ENCODE results near the gene ELK1. TPM values are rescaled to one million over a fixed set of nuclear protein-coding genes. Genes with fewer than 3 reads are reported as not detected.

Gene ELK1
- total and polyA plus RNA-seq, 2 of the 8 experiments (the other 6 are each of a cell fraction or from before 2014, with no cell fraction given), result 31.9 to 42.2 TPM

GRCh38 chrX:47612418-47612817 lies 37.9 kb downstream of the ELK1 start:
- Histone ChIP-seq H3K27ac (ENCODE audit: low read depth, low read length) (no peak overlapping the region), H3K4me1 (replicated peaks in 1 of 4; ENCODE audit: control insufficient read depth in 3 of 4, insufficient read depth in 4 of 4, low read length in 3 of 4) (peaks cover 0 to 8% (median 3%) of the 10 kb centered on the region in 4 experiments; a peak in 6 of 7 replicates), H3K9me3 (ENCODE audit: insufficient read depth in 2 of 2, low read depth in 1 of 2, low read length in 1 of 2) (no peaks in the 10 kb centered on the region), H3K9ac (replicated peaks in 1 of 4; ENCODE audit: extremely low read depth in 1 of 4, low read depth in 3 of 4, low read length in 3 of 4) (no peak overlapping the region), H3K56ac (replicated peaks; ENCODE audit: insufficient read length, low read depth, low read length) (no peak overlapping the region), H3K18ac (ENCODE audit: extremely low read depth, low read length) (no peak overlapping the region), H4K20me1 (replicated peaks in 1 of 2; ENCODE audit: control insufficient read depth in 1 of 2, insufficient read depth in 2 of 2, low read length in 2 of 2) (no peaks in the 10 kb centered on the region), H3K23me2 (ENCODE audit: low read depth, low read length) (no peaks in the 10 kb centered on the region), H3K79me1 (ENCODE audit: low read depth, low read length) (no peaks in the 10 kb centered on the region), H2AFZ (ENCODE audit: low read length) (no peak overlapping the region), H3K36me3 (ENCODE audit: control insufficient read depth in 2 of 4, insufficient read depth in 4 of 4, low read length in 3 of 4) (no peaks in the 10 kb centered on the region), H2BK5ac (ENCODE audit: low read depth, low read length) (no peak overlapping the region), H3K14ac (ENCODE audit: insufficient read length) (no peak overlapping the region), H3K4ac (replicated peaks; ENCODE audit: insufficient read length, low read depth, low read length) (no peak overlapping the region), H3K4me2 (ENCODE audit: insufficient read depth in 1 of 2, low read depth in 2 of 2, low read length in 2 of 2) (no peak overlapping the region), H4K91ac (replicated peaks; ENCODE audit: insufficient read length, low read length) (no peak overlapping the region), H3K23ac (ENCODE audit: insufficient read length) (no peak overlapping the region), H3K27me3 (replicated peaks in 1 of 4; ENCODE audit: control insufficient read depth in 3 of 4, extremely low read depth in 1 of 4, insufficient read depth in 3 of 4, low read length in 3 of 4) (no peaks in the 10 kb centered on the region), H3K79me2 (ENCODE audit: control insufficient read depth in 1 of 2, insufficient read depth in 2 of 2, low read length in 2 of 2) (no peaks in the 10 kb centered on the region), H2BK12ac (ENCODE audit: low read depth, low read length) (no peak overlapping the region), H2AK5ac (ENCODE audit: low read depth, low read length) (no peak overlapping the region), H4K8ac (ENCODE audit: extremely low read depth, insufficient read depth, low read length) (no peak overlapping the region), H4K5ac (ENCODE audit: insufficient read length, low read depth, low read length) (no peak overlapping the region), H2BK20ac (ENCODE audit: low read length) (no peak overlapping the region), H2BK120ac (replicated peaks; ENCODE audit: low read depth, low read length) (no peak overlapping the region), H3K4me3 (ENCODE audit: extremely low read depth in 1 of 4, insufficient read depth in 2 of 4, low read depth in 3 of 4, low read length in 4 of 4) (no peak overlapping the region), H2BK15ac (ENCODE audit: low read length) (no peak overlapping the region)
- ChIA-PET CTCF (ENCODE audit: partially characterized antibody) (no interaction called here), POLR2A (ENCODE audit: partially characterized antibody) (interaction anchor here (1.2 kb wide), 1 partner anchor 56 kb away, joined by 3 read pairs; no protein-coding TSS in a partner anchor)
- TF ChIP-seq KDM1A (IDR thresholded peaks at IDR 0.05; ENCODE audit: borderline replicate concordance, low read length), result no peak
- no peak for TF ChIP-seq CREB1 (IDR thresholded peaks at IDR 0.05)
- no peak for TF ChIP-seq CBX8 (IDR thresholded peaks at IDR 0.05; ENCODE audit: borderline replicate concordance, low read depth, low read length)
- no peak for TF ChIP-seq CEBPB (IDR thresholded peaks at IDR 0.05; ENCODE audit: low read depth, low read length)
- TF ChIP-seq RBBP5 (IDR thresholded peaks at IDR 0.05; ENCODE audit: borderline replicate concordance, low read depth, low read length), result no peak
- no peak for TF ChIP-seq BRCA1 (IDR thresholded peaks at IDR 0.05; ENCODE audit: low read depth, low read length)
- no peak for TF ChIP-seq POLR2A (IDR thresholded peaks at IDR 0.05; ENCODE audit: control extremely low read depth in 1 of 2, low read depth in 2 of 2, low read length in 2 of 2)
- no peak for TF ChIP-seq SIX5 (IDR thresholded peaks at IDR 0.05; ENCODE audit: low read depth, low read length)
- no peak for TF ChIP-seq EZH2 (IDR thresholded peaks at IDR 0.05; ENCODE audit: low read depth, low read length, severe bottlenecking)
- no peak for TF ChIP-seq YY1 (IDR thresholded peaks at IDR 0.05; ENCODE audit: low read depth, low read length)
- DNase-seq (ENCODE audit: low read depth in 1 of 2, low spot score in 2 of 2) (no peak), FAIRE-seq (no peak)

Data from H1 (cell line).